Measurements from ENCODE around the gene SUPT3H.
"Not testable (repeated sequence)": the region's sequence is repeated elsewhere in the genome, so short reads cannot be mapped to it uniquely, and the experiment has no call there.

Gene SUPT3H

GRCh38 chr6:44914141-44914540 is 463.6 kb downstream of the SUPT3H start:
- no peak for DNase-seq
- in situ Hi-C loops (cut with MboI; ENCODE audit: low pct_unique_long_range_greater_than_20kb, low sequenced_read_pairs) = no loop called here

DNA sequence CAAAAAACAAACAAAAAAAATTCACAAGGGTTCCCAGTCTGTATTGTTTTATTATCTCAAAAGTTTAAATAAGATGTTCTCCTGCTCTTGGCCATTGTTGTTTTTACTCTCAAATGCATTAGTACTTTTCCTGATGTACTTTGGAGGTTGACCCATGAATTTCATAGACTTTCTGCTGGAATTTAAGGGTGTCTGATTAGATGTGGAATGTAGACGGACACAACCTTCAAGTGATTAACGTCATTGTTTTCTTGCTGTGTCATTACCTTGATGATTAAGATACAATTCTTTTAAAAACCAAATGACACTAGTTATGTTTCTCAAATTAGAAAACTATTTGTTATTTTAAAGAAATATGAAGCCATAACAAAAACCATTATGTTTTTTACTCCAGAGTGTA is 471.0 kb downstream of the SUPT3H start:
- in situ Hi-C loops (cut with MboI; ENCODE audit: low pct_unique_long_range_greater_than_20kb, low sequenced_read_pairs) = no loop called here

DNA sequence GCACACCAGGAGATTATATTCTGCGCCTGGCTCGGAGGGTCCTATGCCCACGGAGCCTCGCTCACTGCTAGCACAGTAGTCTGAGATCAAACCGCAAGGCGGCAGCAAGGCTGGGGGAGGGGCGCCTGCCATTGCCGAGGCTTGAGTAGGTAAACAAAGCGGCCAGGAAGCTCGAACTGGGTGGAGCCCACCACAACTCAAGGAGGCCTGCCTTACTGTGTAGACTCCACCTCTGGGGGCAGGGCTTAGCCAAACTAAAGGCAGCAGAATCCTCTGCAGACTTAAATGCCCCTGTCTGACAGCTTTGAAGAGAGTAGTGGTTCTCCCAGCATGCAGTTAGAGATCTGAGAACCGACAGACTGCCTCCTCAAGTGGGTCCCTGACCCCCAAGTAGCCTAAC is 477.4 kb downstream of the SUPT3H start:
- in situ Hi-C loops (cut with MboI; ENCODE audit: low pct_unique_long_range_greater_than_20kb, low sequenced_read_pairs); DNase-seq: not testable (repeated sequence)

More for the DNA sequence above, 471.0 kb downstream of the SUPT3H start:
- no peak for DNase-seq

- no peak for DNase-seq
- in situ Hi-C loops (cut with MboI; ENCODE audit: low pct_unique_long_range_greater_than_20kb, low sequenced_read_pairs) = no loop called here
Measured at GRCh38 chr6:44898296-44898930, 479.3 kb downstream of the SUPT3H start.

DNA sequence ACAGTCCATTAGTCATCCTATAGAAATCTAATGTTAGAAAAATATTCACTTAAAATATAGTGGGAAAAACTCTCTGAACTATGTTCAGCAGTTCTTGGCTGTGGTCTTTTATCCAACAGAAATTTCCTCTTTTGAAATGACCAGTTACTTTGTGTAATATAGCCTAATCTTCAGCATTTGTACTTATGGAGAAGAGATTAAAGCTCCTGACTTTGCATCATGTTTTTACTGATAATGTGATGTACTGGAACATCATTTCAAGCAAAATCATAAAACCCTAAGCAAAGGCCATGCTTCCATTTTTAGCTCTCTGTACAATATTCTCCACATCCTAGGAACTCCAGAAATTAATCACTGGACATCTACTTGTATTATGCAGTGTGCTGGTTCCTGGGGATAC is 480.4 kb downstream of the SUPT3H start:
- in situ Hi-C loops (cut with MboI; ENCODE audit: low pct_unique_long_range_greater_than_20kb, low sequenced_read_pairs) = no loop called here
- DNase-seq = no peak

GRCh38 chr6:44896701-44897100 is 481.0 kb downstream of the SUPT3H start:
- in situ Hi-C loops (cut with MboI; ENCODE audit: low pct_unique_long_range_greater_than_20kb, low sequenced_read_pairs) = no loop called here
- DNase-seq = no peak

DNA sequence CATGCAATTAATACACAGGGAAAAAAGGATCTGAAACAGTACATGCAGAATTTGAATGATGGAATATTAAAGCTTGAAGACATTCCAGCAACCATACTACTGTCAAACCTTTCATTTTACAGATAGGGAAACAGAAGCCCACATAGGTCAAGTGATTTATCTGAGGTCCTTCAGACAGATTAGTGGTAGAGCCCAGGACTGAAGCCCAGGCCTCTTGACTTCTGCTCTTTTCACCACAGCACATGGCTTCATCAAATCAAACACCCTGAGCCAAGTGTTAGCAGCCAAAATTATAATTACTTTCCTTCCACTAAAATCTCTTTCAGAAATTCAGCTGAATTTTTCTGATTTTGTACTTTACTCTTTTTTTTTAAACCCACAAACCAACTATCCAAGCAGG is 485.2 kb downstream of the SUPT3H start:
- DNase-seq = no peak
- in situ Hi-C loops (cut with MboI; ENCODE audit: low pct_unique_long_range_greater_than_20kb, low sequenced_read_pairs) = no loop called here

GRCh38 chr6:44879071-44879470 is 498.7 kb downstream of the SUPT3H start:
- DNase-seq; in situ Hi-C loops (cut with MboI; ENCODE audit: low pct_unique_long_range_greater_than_20kb, low sequenced_read_pairs): not testable (repeated sequence)

DNA sequence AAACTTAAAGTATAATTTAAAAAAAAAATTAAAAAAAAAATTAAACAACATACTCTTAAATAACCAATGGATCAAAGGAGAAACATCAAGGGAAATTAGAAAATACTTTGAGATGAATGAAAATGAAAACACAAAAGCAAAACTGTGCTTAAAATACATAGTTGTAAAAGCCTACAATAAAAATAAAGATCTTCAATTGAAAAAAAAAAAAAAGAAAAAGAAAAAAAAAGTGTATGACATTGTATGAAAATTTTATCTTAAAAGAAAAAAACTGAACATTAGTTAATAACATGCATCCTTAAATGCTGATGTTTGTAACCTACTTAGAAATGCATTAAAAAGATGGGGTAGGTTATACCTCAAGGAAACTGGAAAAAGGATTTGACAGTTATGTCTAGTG is 501.1 kb downstream of the SUPT3H start:
- in situ Hi-C loops (cut with MboI; ENCODE audit: low pct_unique_long_range_greater_than_20kb, low sequenced_read_pairs); DNase-seq: not testable (repeated sequence)

- DNase-seq = no peak
- in situ Hi-C loops (cut with MboI; ENCODE audit: low pct_unique_long_range_greater_than_20kb, low sequenced_read_pairs) = no loop called here
Measured at GRCh38 chr6:44869321-44869897, 508.3 kb downstream of the SUPT3H start.

DNA sequence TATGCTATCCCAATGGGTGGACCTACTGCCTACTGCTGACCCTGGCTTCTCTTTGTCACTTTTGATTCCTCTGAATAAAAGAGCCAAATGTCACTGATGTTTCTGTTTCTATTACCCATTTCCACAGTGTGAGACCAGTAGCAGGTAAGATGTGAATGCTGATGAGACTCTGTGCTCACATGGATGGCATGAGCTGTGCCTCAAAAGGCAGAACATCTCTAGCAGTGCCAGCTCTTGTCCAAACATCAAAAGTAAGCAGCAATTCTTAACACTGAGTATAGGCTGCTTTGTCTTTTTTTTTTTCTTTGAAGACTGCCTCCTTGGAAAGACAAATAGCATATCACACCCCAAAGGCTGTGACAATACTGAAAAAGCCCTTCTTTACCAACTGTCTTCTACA is 508.8 kb downstream of the SUPT3H start:
- in situ Hi-C loops (cut with MboI; ENCODE audit: low pct_unique_long_range_greater_than_20kb, low sequenced_read_pairs) = no loop called here
- no peak for DNase-seq

DNA sequence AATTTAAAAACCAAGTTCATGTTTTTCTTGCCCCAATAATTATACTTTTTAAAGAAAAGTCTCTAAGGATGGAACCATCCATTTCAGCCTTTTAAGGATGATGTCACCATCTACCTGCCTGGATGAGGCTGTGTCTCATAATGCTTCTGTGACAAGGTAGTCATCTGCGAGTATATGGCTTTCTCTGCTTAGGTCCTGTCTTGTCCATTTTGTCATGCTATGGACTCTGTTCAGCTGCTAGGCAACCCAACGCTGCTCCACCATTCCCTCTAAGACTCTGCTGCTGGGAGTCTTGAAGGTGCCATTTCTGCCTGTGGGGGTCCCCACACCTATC is 509.4 kb downstream of the SUPT3H start:
- DNase-seq = no peak
- in situ Hi-C loops (cut with MboI; ENCODE audit: low pct_unique_long_range_greater_than_20kb, low sequenced_read_pairs) = no loop called here

DNA sequence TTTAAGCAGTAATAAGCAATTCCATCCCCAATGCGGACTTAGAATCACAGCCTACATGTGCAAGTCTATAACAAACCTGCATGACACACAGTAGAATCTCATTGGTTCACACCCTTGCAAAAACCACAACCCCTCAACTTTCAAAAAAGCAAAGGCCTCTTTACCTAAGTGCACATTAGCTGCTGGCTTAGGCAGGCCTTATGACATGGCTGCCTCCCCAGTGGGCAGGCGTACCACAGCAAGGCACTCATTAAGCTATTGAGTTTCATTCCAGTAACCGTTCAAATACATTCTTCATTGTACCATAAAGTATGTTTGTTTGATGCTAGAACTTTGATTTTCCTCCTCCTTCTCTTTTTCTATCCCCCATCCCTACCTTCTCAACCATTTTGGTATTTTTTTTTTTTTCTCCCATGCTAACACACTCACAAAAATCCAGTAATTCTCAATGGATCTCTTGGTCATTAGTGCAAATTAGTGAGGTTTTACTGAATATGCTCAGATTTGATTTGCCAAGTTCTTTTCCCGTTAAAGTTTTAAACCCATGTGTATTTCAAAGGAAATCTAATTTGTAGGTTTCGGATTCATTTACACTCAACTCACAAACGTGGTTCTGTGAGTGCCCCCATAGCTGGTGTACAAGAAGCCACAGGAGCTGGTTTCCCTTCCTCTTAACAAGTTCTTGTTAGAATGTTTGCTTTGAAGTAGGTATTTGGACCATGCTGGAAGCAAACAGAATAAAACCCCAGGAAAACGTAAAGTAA is 510.0 kb downstream of the SUPT3H start:
- DNase-seq = no peak
- in situ Hi-C loops (cut with MboI; ENCODE audit: low pct_unique_long_range_greater_than_20kb, low sequenced_read_pairs) = no loop called here

DNA sequence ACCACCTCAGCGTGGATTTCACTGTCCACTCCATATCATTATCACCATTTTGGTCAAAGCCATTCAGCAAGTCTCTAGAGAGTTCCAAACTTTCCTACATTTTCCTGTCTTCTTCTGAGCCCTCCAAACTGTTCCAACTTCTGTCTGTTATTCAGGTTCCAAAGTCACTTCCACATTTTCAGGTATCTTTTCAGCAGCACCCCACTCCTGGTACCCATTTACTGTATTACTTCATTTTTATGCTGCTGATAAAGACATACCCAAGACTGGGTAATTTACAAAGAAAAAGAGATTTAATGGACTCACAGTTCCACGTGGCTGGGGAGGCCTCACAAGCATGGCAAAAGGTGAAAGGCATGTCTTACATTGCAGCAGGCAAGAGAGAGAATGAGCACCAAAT is 512.5 kb downstream of the SUPT3H start:
- DNase-seq; in situ Hi-C loops (cut with MboI; ENCODE audit: low pct_unique_long_range_greater_than_20kb, low sequenced_read_pairs): not testable (repeated sequence)

GRCh38 chr6:44859901-44860410 is 517.8 kb downstream of the SUPT3H start:
- no peak for DNase-seq
- in situ Hi-C loops (cut with MboI; ENCODE audit: low pct_unique_long_range_greater_than_20kb, low sequenced_read_pairs) = no loop called here

DNA sequence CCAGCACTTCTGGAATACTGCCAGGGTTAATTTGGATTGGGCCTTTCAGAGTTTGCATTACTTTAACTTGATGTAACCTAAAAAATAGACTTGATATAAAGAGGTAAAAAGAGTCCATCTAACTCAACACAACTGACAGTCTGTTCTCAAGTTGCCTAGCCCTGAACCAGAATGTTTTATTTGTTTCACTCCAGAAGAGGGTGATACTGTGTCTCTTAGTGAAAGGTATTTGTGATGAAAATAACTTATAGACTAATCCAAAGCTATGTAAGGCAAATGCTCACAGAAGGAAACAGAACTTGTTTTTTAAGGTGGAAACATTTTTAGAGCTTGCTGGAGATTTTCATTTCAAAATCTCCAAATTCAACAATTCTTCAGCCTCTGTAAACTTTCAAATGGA is 518.7 kb downstream of the SUPT3H start:
- DNase-seq = no peak
- in situ Hi-C loops (cut with MboI; ENCODE audit: low pct_unique_long_range_greater_than_20kb, low sequenced_read_pairs) = no loop called here

DNA sequence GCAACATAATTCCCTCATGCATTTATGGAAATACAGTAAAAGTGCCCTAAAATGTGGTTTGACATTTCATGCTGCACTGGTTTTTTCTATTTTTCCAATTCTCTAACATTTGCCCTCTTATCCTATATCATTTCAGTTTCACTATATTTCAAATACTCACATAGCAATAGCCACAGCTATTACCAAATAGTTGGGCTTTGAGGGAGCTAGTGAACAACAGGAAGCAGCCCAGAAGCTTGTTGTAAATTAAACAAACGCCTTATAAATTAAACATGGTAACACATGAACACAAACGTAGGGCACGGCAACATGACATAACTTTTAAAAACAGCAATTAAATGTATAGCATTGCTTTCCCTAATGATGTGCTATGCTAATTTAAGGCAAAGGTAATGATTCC is 521.3 kb downstream of the SUPT3H start:
- in situ Hi-C loops (cut with MboI; ENCODE audit: low pct_unique_long_range_greater_than_20kb, low sequenced_read_pairs) = no loop called here
- no peak for DNase-seq

DNA sequence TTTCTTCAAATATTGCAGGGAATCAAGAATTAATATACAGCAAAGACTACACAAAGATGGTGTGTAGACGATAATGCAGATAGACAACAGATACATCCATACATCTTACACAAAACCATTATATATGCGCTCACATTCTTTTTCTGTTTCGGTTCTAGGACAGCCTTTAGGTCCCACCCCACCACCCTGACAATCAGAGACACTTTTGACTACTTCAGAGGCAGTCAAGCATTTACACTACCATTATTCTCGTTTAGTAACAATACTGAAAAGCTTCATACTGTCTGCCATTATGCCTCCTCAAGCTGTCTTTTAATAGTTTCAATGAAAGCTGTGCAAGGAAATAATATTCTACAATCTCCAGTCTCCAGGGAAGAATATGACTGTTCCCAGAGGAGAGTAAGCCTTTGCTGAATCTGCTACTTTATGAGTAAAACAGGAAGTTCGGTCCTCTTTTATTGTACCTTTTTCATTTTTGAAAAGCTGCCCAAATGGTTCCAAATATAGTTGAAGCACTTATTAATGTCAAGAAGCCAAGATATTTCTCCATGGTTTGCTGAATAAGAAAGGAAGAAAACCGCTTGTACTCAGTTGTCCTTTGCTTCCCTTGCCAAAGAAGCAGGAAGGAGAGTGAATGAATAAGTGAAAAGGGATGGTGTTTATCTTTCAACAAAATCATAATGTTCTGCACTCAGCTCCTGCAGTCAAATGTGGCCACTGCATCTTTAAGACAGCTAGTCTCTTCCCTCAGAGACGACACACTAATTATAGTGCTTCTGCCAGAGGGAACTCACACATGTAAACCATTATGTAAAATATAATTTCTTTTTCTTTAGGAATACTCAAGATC is 521.9 kb downstream of the SUPT3H start:
- no peak for DNase-seq
- in situ Hi-C loops (cut with MboI; ENCODE audit: low pct_unique_long_range_greater_than_20kb, low sequenced_read_pairs) = no loop called here

DNA sequence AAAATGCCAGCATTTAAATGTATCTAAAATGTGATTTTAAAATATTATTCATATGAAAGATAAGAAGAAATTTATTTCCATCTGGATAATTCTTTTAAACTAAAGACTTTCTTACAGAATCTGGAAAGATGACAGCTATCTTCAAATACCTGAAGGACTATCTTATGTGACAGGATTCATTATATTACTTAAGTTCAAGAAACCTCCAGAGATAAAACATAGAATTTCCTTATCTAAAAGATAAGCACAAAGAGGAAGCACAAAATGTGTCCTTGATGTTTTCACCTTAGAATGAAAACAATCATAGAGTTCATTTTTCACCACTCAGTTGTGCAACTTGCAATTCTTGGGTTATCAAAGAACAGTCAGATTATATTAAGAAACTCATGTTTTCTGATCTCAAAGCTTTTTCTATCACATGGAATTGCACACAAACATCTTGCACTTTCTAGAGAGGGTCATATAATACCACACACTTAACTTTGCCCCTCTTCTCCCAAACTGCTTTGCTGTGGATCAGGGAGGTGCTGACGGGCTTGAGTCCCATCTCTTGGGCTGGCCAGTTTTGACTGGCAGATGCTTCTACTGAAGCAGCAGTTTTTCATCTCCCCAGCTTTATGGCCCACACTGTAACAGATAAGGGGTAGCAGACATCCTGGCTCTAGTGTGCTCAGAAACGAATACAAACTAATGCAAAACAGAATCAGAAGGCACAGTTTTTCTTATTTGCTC is 522.9 kb downstream of the SUPT3H start:
- DNase-seq = no peak
- in situ Hi-C loops (cut with MboI; ENCODE audit: low pct_unique_long_range_greater_than_20kb, low sequenced_read_pairs) = no loop called here
